NT2/D1 (cell line): ENCODE data around the gene STIM2.

ENCODE experiments used
- DNase-seq: peaks from one replicate; pipeline ENCODE4 v3.0.0-alpha.2; 2011; ENCODE audit warnings: low read depth, low spot score
- H3K27me3 ChIP-seq: 2 replicates; pipeline ENCODE4 v1.6.0; 2011; ENCODE audit warnings: mild to moderate bottlenecking; ENCODE audit not compliant: insufficient read length, insufficient read depth
- H3K36me3 ChIP-seq: 2 replicates; pipeline ENCODE4 v1.6.1; 2011; ENCODE audit warnings: mild to moderate bottlenecking, low read length, mixed read lengths; ENCODE audit not compliant: insufficient read depth, insufficient read length
- H3K4me1 ChIP-seq: 2 replicates; pipeline ENCODE4 v1.5.1; 2011; ENCODE audit not compliant: insufficient read depth, insufficient read length
- H3K4me3 ChIP-seq: 2 replicates; pipeline ENCODE4 v1.5.1; 2011; ENCODE audit warnings: low read depth; ENCODE audit not compliant: insufficient read length
- H3K9ac ChIP-seq: 2 replicates; pipeline ENCODE4 v1.6.0; 2011; ENCODE audit warnings: low read depth; ENCODE audit not compliant: insufficient read length
- H3K9me3 ChIP-seq: 2 replicates; pipeline ENCODE4 v1.5.1; 2011; ENCODE audit warnings: mild to moderate bottlenecking, low read length; ENCODE audit not compliant: insufficient read depth
- SUZ12 ChIP-seq: IDR thresholded peaks from 2 replicates; pipeline ENCODE4 v1.6.1; 2011; ENCODE audit not compliant: insufficient read length, insufficient read depth; ENCODE audit errors: extremely low read depth
- YY1 ChIP-seq: IDR thresholded peaks from 2 replicates; pipeline ENCODE4 v1.6.1; 2011; ENCODE audit not compliant: insufficient read length, insufficient read depth
- ZNF274 ChIP-seq: IDR thresholded peaks from 2 replicates; pipeline ENCODE4 v1.6.1; 2011; ENCODE audit warnings: mild to moderate bottlenecking, low read depth, low read length

The STIM2 gene

DNA sequence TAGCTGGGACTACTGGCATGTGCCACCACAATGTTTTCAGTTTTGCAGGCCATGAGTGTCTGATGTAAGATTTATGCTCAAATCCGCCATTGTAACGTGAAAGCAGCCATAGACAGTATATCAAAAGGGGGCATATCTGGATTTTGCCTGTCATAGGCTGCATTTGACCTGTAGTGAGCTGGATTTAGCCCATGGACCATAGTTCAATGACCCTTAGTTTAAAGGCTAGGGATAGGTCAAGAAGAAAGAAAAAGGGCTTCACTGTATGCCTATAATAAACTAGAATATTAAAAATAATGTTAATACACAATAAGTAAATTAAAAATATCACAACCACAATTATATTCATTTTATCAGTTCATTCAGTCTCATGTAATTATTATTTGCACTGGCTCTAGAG, 181.8 kb downstream of the STIM2 start:
- Histone ChIP-seq H3K27me3 (no peaks in the 10 kb centered on the region), H3K36me3 (no peaks in the 10 kb centered on the region)
- no peak for TF ChIP-seq YY1
- TF ChIP-seq SUZ12: no peak
- TF ChIP-seq ZNF274: no peak

DNA sequence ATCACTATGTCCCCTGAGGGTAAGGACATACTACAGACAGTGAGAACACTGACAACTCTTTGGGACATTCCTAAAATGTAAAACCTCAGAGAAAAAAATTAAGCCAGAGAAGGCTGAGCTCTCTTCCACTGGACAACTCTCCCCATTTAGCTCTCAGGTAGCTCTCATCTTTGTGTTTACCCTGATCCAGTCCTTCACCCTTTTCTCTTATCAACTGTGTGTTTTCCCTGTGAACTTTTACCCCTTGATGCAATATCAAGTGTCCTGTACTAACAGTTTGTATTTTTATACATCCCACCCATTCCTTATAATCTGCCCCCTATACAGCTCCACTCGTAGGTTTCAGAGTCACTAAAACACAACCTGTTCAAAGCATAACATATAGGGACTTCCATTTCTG, 182.6 kb downstream of the STIM2 start:
- Histone ChIP-seq H3K36me3 (no peaks in the 10 kb centered on the region), H3K4me3 (no peak overlapping the region), H3K9me3 (peaks cover 7% of the 10 kb centered on the region; the same call in 1 of the 2 replicates), H3K27me3 (no peaks in the 10 kb centered on the region), H3K4me1 (no peaks in the 10 kb centered on the region), H3K9ac (no peak overlapping the region)
- DNase-seq: no peak
- TF ChIP-seq SUZ12: no peak

More for the DNA sequence above, 181.8 kb downstream of the STIM2 start:
- DNase-seq: no peak
- Histone ChIP-seq H3K9ac (no peak overlapping the region), H3K9me3 (peaks cover 7% of the 10 kb centered on the region; the same call in 1 of the 2 replicates), H3K4me3 (no peak overlapping the region), H3K4me1 (no peaks in the 10 kb centered on the region)

DNA sequence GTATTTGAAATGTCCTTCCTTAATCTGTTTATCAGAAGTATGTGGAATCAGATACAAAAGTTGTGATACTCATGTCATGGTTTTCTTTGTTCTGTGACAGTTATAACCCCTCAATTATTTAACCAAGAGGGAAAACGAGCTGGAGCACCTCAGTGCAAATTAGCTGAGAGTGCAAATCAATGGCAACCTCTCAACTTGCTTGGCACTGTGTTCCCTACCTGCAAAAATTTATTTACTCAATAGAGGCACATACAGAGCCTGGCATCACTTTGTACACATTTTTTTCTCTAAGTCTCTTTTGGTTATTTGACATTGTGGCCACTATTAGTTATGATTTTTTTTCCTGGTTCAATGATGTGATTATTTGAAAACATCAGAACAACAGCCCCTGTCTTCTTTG, 186.2 kb downstream of the STIM2 start:
- H3K9ac ChIP-seq: no peak overlapping the region

GRCh38 chr4:27048429-27049238, 188.0 kb downstream of the STIM2 start:
- no peak for DNase-seq
- H3K36me3 ChIP-seq: no peaks in the 10 kb centered on the region
- peaks cover 6% of the 10 kb centered on the region; the same call in 1 of the 2 replicates for H3K9me3 ChIP-seq
- H3K27me3 ChIP-seq: no peaks in the 10 kb centered on the region
- no peak overlapping the region for H3K4me3 ChIP-seq
- no peak for TF ChIP-seq ZNF274
- TF ChIP-seq YY1: no peak
- TF ChIP-seq SUZ12: no peak
- no peaks in the 10 kb centered on the region for H3K4me1 ChIP-seq
- H3K9ac ChIP-seq: no peak overlapping the region

More for the DNA sequence above, 186.2 kb downstream of the STIM2 start:
- Histone ChIP-seq H3K36me3 (no peaks in the 10 kb centered on the region), H3K27me3 (no peaks in the 10 kb centered on the region), H3K4me1 (no peaks in the 10 kb centered on the region), H3K9me3 (peaks cover 7% of the 10 kb centered on the region; the same call in 1 of the 2 replicates), H3K4me3 (no peak overlapping the region)
- no peak for DNase-seq
- TF ChIP-seq ZNF274 (no peak), SUZ12 (no peak), YY1 (no peak)

DNA sequence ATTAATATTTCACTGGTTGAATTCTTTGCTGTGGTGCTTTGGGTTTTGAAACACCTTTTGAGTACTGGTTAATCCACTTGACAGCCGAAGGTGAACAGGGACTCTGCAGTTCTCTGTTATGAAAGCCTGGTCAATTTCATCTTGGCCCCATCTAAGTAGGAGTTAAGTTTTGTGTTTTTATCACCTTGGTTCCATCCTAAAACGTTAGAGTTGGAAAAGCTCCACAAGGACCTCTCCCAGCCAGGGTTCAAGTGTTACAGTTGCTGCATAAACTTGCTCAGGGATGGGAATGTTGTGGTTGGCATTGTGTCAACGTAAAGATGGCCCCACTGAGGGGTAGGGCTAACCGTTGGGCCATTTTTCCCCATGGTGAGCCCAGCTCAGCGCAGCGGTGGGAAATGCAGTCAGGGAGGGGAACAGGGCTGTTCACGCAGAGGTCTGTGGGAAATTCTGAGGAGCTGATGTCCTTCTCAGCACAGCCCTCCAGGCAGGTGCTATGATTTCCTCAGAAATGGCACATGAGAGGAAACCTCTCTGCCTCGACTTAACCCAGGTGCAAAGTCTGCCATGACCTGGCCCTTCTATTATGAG, 188.7 kb downstream of the STIM2 start:
- no peak for TF ChIP-seq YY1
- TF ChIP-seq SUZ12: no peak
- TF ChIP-seq ZNF274: no peak
- no peak overlapping the region for H3K4me3 ChIP-seq
- H3K4me1 ChIP-seq: no peaks in the 10 kb centered on the region
- no peaks in the 10 kb centered on the region for H3K36me3 ChIP-seq
- no peak overlapping the region for H3K9ac ChIP-seq
- DNase-seq: no peak
- H3K27me3 ChIP-seq: no peaks in the 10 kb centered on the region
- no peaks in the 10 kb centered on the region for H3K9me3 ChIP-seq

GRCh38 chr4:27050731-27051130, 190.1 kb downstream of the STIM2 start:
- Histone ChIP-seq H3K27me3 (no peaks in the 10 kb centered on the region), H3K9ac (no peak overlapping the region), H3K9me3 (no peaks in the 10 kb centered on the region), H3K4me3 (no peak overlapping the region), H3K4me1 (no peaks in the 10 kb centered on the region), H3K36me3 (no peaks in the 10 kb centered on the region)
- no peak for TF ChIP-seq ZNF274
- no peak for TF ChIP-seq SUZ12
- TF ChIP-seq YY1: no peak
- DNase-seq: no peak

GRCh38 chr4:27055221-27055760, 194.7 kb downstream of the STIM2 start:
- TF ChIP-seq YY1 (no peak), ZNF274 (no peak), SUZ12 (no peak)
- H3K4me1 ChIP-seq: no peaks in the 10 kb centered on the region
- no peaks in the 10 kb centered on the region for H3K9me3 ChIP-seq
- DNase-seq: no peak
- no peak overlapping the region for H3K9ac ChIP-seq
- no peaks in the 10 kb centered on the region for H3K27me3 ChIP-seq
- H3K4me3 ChIP-seq: no peak overlapping the region
- H3K36me3 ChIP-seq: no peaks in the 10 kb centered on the region
